ENCODE measurements around the gene ARL6IP4.

DNA sequence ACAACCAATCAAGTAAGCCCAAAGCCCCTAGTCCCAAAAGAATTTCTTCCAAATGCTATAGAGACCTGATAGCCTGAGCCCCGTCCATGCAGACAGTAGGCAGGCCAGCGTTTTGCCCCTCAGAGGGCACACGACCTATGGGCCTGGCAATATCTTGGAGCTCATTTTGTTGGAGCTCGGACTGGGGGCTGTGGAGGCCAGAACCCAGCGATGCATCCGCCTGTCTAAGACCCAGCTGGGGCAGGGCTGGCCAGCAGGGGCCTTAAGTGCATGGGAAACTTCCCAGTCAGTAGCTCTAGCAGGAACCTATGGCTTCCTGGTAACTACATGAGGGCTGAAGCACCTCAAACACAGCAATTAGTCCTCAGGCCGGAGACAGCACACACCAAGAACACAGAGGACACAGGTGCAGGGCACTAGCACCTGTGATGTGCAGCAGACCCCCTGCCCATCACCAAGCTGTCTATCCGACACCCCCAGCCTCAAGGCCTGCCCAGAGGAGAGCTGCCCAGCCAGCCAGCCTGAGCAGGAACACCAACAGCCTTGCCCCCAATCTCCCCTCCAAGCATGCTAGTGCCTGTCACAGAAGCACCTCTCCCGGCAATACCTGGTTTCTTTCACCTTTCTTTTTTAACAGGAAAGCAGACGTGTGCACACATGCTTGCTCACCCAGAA lies 50.8 kb downstream of the ARL6IP4 start:
- TF ChIP-seq, protein P1, sequence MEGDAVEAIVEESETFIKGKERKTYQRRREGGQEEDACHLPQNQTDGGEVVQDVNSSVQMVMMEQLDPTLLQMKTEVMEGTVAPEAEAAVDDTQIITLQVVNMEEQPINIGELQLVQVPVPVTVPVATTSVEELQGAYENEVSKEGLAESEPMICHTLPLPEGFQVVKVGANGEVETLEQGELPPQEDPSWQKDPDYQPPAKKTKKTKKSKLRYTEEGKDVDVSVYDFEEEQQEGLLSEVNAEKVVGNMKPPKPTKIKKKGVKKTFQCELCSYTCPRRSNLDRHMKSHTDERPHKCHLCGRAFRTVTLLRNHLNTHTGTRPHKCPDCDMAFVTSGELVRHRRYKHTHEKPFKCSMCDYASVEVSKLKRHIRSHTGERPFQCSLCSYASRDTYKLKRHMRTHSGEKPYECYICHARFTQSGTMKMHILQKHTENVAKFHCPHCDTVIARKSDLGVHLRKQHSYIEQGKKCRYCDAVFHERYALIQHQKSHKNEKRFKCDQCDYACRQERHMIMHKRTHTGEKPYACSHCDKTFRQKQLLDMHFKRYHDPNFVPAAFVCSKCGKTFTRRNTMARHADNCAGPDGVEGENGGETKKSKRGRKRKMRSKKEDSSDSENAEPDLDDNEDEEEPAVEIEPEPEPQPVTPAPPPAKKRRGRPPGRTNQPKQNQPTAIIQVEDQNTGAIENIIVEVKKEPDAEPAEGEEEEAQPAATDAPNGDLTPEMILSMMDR (IDR thresholded peaks at IDR 0.05), result no peak
- no peak for TF ChIP-seq POLR2A (IDR thresholded peaks at IDR 0.05)

Data from esophagus squamous epithelium (tissue), 4 donors.